ENCODE measurements around the gene CD247. TPM values are rescaled to one million over a fixed set of nuclear protein-coding genes. Genes with fewer than 3 reads are reported as not detected.

CD247 gene
- total RNA-seq, 1 experiment from 2014 or later: 0.44 TPM

- H3K27me3 ChIP-seq (ENCODE audit: control insufficient read depth, insufficient read depth, low read length): no peaks in the 10 kb centered on the region
- intact Hi-C loops (cut with micrococcal nuclease; ENCODE audit: unreplicated experiment): loop anchor here (5.0 kb wide), 1 partner anchor 373 kb away; no protein-coding TSS in a partner anchor
- in situ Hi-C loops (cut with HindIII; ENCODE audit: low pct_unique_long_range_greater_than_20kb, low sequenced_read_pairs): no loop called here
- POLR2A ChIA-PET: no interaction called here
- no peak overlapping the region for H3K4me3 ChIP-seq (ENCODE audit: low read depth in 2 of 2, low read length in 2 of 2)
- ATAC-seq: no peak
- no peak for DNase-seq (ENCODE audit: low read depth, low spot score)
- no peak overlapping the region for H3K27ac ChIP-seq (ENCODE audit: low read length)
- no peaks in the 10 kb centered on the region for H3K9me3 ChIP-seq (ENCODE audit: control insufficient read depth, insufficient read depth, low read depth, low read length)
- no TSS peak for BruUV-seq (replicated peaks)
- CTCF ChIA-PET: interaction anchor here (0.6 kb wide), 1 partner anchor 220 kb away, joined by 6 read pairs; the partner anchor contains the start of gene POU2F1
- H3K4me1 ChIP-seq (ENCODE audit: control insufficient read depth, insufficient read depth, low read length): no peaks in the 10 kb centered on the region
- H3K36me3 ChIP-seq (ENCODE audit: control insufficient read depth, insufficient read depth, low read length): no peaks in the 10 kb centered on the region
- TF ChIP-seq POLR2AphosphoS5 (IDR thresholded peaks at IDR 0.05; ENCODE audit: low read depth, low read length) (no peak), SIN3A (IDR thresholded peaks at IDR 0.05; ENCODE audit: borderline replicate concordance, insufficient read depth, low read depth, low read length) (no peak), TCF7L2 (IDR thresholded peaks at IDR 0.05; ENCODE audit: low read depth, low read length) (no peak), CTCF (IDR thresholded peaks at IDR 0.05) (no peak)
- TF ChIP-seq, protein P1, sequence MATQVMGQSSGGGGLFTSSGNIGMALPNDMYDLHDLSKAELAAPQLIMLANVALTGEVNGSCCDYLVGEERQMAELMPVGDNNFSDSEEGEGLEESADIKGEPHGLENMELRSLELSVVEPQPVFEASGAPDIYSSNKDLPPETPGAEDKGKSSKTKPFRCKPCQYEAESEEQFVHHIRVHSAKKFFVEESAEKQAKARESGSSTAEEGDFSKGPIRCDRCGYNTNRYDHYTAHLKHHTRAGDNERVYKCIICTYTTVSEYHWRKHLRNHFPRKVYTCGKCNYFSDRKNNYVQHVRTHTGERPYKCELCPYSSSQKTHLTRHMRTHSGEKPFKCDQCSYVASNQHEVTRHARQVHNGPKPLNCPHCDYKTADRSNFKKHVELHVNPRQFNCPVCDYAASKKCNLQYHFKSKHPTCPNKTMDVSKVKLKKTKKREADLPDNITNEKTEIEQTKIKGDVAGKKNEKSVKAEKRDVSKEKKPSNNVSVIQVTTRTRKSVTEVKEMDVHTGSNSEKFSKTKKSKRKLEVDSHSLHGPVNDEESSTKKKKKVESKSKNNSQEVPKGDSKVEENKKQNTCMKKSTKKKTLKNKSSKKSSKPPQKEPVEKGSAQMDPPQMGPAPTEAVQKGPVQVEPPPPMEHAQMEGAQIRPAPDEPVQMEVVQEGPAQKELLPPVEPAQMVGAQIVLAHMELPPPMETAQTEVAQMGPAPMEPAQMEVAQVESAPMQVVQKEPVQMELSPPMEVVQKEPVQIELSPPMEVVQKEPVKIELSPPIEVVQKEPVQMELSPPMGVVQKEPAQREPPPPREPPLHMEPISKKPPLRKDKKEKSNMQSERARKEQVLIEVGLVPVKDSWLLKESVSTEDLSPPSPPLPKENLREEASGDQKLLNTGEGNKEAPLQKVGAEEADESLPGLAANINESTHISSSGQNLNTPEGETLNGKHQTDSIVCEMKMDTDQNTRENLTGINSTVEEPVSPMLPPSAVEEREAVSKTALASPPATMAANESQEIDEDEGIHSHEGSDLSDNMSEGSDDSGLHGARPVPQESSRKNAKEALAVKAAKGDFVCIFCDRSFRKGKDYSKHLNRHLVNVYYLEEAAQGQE (IDR thresholded peaks at IDR 0.05; ENCODE audit: insufficient read depth in 1 of 2, low read depth in 2 of 2, low read length in 1 of 2): no peak
These were observed 77.6 kb downstream of the CD247 start for GRCh38 chr1:167440776-167441175.

- intact Hi-C loops (cut with micrococcal nuclease; ENCODE audit: unreplicated experiment): loop anchor here (5.0 kb wide), 1 partner anchor 373 kb away; no protein-coding TSS in a partner anchor
These were observed 78.0 kb downstream of the CD247 start for GRCh38 chr1:167440345-167440744.

More at GRCh38 chr1:167440345-167440744, 78.0 kb downstream of the CD247 start:
- no peaks in the 10 kb centered on the region for H3K9me3 ChIP-seq (ENCODE audit: control insufficient read depth, insufficient read depth, low read depth, low read length)
- TF ChIP-seq, protein P1 (IDR thresholded peaks at IDR 0.05; ENCODE audit: insufficient read depth in 1 of 2, low read depth in 2 of 2, low read length in 1 of 2): no peak
- TF ChIP-seq TCF7L2 (IDR thresholded peaks at IDR 0.05; ENCODE audit: low read depth, low read length) (no peak), SIN3A (IDR thresholded peaks at IDR 0.05; ENCODE audit: borderline replicate concordance, insufficient read depth, low read depth, low read length) (no peak), POLR2AphosphoS5 (IDR thresholded peaks at IDR 0.05; ENCODE audit: low read depth, low read length) (no peak), CTCF (IDR thresholded peaks at IDR 0.05) (no peak)
- CTCF ChIA-PET: interaction anchor here (0.6 kb wide), 1 partner anchor 220 kb away, joined by 6 read pairs; the partner anchor contains the start of gene POU2F1
- H3K27me3 ChIP-seq (ENCODE audit: control insufficient read depth, insufficient read depth, low read length): no peaks in the 10 kb centered on the region
- in situ Hi-C loops (cut with HindIII; ENCODE audit: low pct_unique_long_range_greater_than_20kb, low sequenced_read_pairs): no loop called here
- H3K27ac ChIP-seq (ENCODE audit: low read length): no peak overlapping the region
- H3K4me3 ChIP-seq (ENCODE audit: low read depth in 2 of 2, low read length in 2 of 2): no peak overlapping the region
- POLR2A ChIA-PET: no interaction called here
- no peak for DNase-seq (ENCODE audit: low read depth, low spot score)
- H3K4me1 ChIP-seq (ENCODE audit: control insufficient read depth, insufficient read depth, low read length): no peaks in the 10 kb centered on the region
- no peaks in the 10 kb centered on the region for H3K36me3 ChIP-seq (ENCODE audit: control insufficient read depth, insufficient read depth, low read length)
- no peak for ATAC-seq
- BruUV-seq (replicated peaks): no TSS peak

Data from Panc1 (cell line).